ENCODE results near the gene CAPZA1. TPM values are rescaled to one million over a fixed set of nuclear protein-coding genes. Genes with fewer than 3 reads are reported as not detected.

The CAPZA1 gene
- total RNA-seq, 1 experiment from 2014 or later, result 108 TPM

DNA sequence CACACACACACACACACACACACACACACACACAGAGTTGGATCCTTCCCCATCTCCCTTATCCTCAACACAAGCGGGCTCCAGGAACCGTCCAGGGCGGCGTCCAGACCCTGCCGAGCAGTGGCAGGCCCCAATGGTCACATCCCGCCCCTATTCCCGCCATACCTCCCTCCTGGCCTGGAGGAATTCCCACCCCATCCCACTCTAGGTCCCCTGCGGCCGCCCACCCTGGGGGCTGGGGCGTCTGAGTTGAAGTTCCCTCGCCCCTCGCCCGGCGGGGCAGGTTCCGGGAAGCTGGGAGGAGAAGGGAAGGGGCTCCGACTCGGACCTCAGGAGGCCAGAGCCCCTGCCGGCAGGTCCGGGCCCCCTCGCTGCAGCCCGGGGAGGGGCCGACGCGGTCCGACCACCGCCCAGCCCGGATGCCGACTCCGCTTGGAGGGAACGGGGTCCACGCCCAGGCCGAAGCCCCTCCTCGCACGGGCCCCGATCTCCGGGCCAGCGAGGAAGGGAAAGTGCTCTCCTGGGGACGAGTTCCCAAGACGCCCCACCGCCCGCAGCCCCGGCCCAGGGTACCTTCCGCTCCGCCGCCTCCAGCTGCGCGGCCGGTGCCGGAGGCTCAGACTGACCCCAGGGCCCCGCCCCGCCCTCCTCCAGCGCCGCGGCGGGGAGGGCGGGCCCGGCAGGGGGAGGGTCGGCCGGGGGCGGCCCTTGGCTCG, 87.0 kb downstream of the CAPZA1 start, which contains the start of gene RHOC:
Gene RHOC (minus strand): TSS at position 623 of the 716 bp plus-strand sequence. CDS start 3,328 bp downstream, outside the sequence.
- H4K8ac ChIP-seq (replicated peaks; ENCODE audit: insufficient read length, low read depth, low read length), result no peak within 1 kb of the TSS
- H2AK5ac ChIP-seq (ENCODE audit: insufficient read length, low read length), result no peak within 1 kb of the TSS
- peak within 1 kb of the TSS; percentile 18 for H3K9ac ChIP-seq (ENCODE audit: extremely low read depth, insufficient read length, low read length)
- H3K18ac ChIP-seq (ENCODE audit: insufficient read length, low read depth, low read length), result peak within 1 kb of the TSS; percentile 45
- H3K14ac ChIP-seq (ENCODE audit: insufficient read depth, low read length), result no peak within 1 kb of the TSS; the same call in 1 of the 2 replicates
- H2BK20ac ChIP-seq (ENCODE audit: low read depth, low read length, poor library complexity, severe bottlenecking), result no peak within 1 kb of the TSS
- H3K79me1 ChIP-seq (ENCODE audit: insufficient read depth, low read depth, low read length, poor library complexity, severe bottlenecking), result no peaks in the 10 kb centered on the region
- H3K4me1 ChIP-seq (ENCODE audit: insufficient read depth, low read length), result peaks cover 13% of the 10 kb centered on the region
- Mint-ChIP-seq H3K27ac (peak within 1 kb of the TSS in 2 of 3 experiments; percentile 30 to 81; a peak in 3 of 7 replicates), H3K27me3 (ENCODE audit: low read depth) (peaks cover 64% of the 10 kb centered on the region), H3K4me3 (peak within 1 kb of the TSS; percentile 72 to 84), H3K9me3 (no peaks in the 10 kb centered on the region; a peak in 1 of 5 replicates), H3K4me1 (peaks cover 57 to 66% of the 10 kb centered on the region in 2 experiments), H3K36me3 (ENCODE audit: insufficient read depth in 1 of 3, low read depth in 3 of 3) (peaks cover 15 to 38% (median 36%) of the 10 kb centered on the region in 3 experiments; a peak in 6 of 7 replicates)
- H3K9me3 ChIP-seq (ENCODE audit: control insufficient read depth, low read depth, low read length), result no peaks in the 10 kb centered on the region
- no peak within 1 kb of the TSS for H2BK15ac ChIP-seq (ENCODE audit: low read depth, low read length)
- no peaks in the 10 kb centered on the region for H4K20me1 ChIP-seq (ENCODE audit: control insufficient read depth, insufficient read depth, insufficient read length)
- peak within 1 kb of the TSS; percentile 66 for H3K4me2 ChIP-seq (ENCODE audit: insufficient read depth, insufficient read length, low read length)
- H3K23ac ChIP-seq (ENCODE audit: insufficient read length, low read depth, low read length), result no peak within 1 kb of the TSS
- H2BK120ac ChIP-seq (ENCODE audit: low read depth, low read length, poor library complexity, severe bottlenecking), result no peak within 1 kb of the TSS
- no peak within 1 kb of the TSS for H2AFZ ChIP-seq (ENCODE audit: low read length)
- no peak within 1 kb of the TSS for H3T11ph ChIP-seq (ENCODE audit: low read length)
- no peak within 1 kb of the TSS for H4K91ac ChIP-seq (ENCODE audit: insufficient read length, low read depth, low read length)
- TF ChIP-seq, protein P1, sequence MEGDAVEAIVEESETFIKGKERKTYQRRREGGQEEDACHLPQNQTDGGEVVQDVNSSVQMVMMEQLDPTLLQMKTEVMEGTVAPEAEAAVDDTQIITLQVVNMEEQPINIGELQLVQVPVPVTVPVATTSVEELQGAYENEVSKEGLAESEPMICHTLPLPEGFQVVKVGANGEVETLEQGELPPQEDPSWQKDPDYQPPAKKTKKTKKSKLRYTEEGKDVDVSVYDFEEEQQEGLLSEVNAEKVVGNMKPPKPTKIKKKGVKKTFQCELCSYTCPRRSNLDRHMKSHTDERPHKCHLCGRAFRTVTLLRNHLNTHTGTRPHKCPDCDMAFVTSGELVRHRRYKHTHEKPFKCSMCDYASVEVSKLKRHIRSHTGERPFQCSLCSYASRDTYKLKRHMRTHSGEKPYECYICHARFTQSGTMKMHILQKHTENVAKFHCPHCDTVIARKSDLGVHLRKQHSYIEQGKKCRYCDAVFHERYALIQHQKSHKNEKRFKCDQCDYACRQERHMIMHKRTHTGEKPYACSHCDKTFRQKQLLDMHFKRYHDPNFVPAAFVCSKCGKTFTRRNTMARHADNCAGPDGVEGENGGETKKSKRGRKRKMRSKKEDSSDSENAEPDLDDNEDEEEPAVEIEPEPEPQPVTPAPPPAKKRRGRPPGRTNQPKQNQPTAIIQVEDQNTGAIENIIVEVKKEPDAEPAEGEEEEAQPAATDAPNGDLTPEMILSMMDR (conservative IDR thresholded peaks at IDR 0.05), result no peak
- peaks cover 4% of the 10 kb centered on the region; the same call in 1 of the 2 replicates for H3K27me3 ChIP-seq (ENCODE audit: insufficient read depth, low read length)
- H3K23me2 ChIP-seq (ENCODE audit: insufficient read length, low read depth, low read length, poor library complexity, severe bottlenecking), result peaks cover 13% of the 10 kb centered on the region
- no peak within 1 kb of the TSS for H3K56ac ChIP-seq (ENCODE audit: insufficient read length, low read depth, low read length)
- no peaks in the 10 kb centered on the region for H3K79me2 ChIP-seq (ENCODE audit: insufficient read depth, low read length)
- WGBS (ENCODE audit: extremely low coverage, insufficient read length, low lambda C conversion rate), result no CpG with 5 or more reads among the region's 61 CpGs
- DNase-seq, result peak; percentile 68
- H3K4ac ChIP-seq (ENCODE audit: low read depth, low read length), result no peak within 1 kb of the TSS
- no peak within 1 kb of the TSS for H2BK5ac ChIP-seq (ENCODE audit: insufficient read length, low read length)
- H2BK12ac ChIP-seq (ENCODE audit: insufficient read length, low read depth, low read length), result no peak within 1 kb of the TSS
- H4K5ac ChIP-seq (ENCODE audit: insufficient read length, low read depth, low read length), result no peak within 1 kb of the TSS
- no peak within 1 kb of the TSS for H3K27ac ChIP-seq (ENCODE audit: insufficient read length, low read depth, low read length)

Measured in H9 (cell line).